ENCODE results near the gene TEAD2.
"Not testable (repeated sequence)": the region's sequence is repeated elsewhere in the genome, so short reads cannot be mapped to it uniquely, and the experiment has no call there.

The TEAD2 gene

DNA sequence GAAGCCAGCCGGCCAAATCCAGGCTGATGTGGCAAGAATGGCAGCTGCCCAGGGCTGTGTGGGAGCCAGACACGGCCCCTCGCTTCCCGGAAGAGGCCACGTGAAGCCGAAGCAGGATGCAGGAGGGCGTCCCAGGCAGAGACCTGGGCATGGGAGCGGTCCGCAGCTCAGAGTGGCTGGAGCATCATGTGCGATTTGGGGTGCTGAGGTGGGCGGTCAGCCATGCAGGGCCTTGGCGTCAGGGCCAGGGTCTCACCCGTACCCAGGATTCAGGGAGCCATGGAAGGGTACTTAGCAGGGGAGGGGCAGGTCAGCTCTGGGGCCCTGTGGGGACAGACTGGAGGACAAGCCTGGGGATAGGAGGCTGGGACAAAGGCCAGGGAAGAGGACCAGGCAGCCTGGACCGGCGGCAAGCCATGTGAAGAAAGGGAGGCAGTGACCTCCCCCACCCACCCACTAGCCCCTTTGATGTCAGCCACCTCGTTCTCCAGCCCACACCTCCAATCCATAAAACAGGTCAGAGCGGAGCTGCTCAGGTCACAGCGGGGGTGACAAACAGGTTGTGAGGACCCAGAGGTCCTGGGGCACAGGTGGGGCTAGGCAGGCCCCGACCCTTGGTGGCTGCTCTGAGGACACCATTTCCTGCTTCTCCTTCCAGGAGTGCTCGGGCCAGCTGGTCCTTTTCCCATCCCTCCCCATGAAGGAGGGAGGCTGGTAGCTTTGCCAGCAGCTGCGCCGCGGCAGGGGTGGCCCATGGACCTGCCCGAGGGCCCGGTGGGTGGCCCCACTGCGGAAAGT is 28.1 kb upstream of the TEAD2 start:
- no peak for DNase-seq
- intact Hi-C loops (cut with DNase I): loop anchor here (5.0 kb wide), 1 partner anchor 52 kb away; the partner anchor contains the start of gene SLC17A7

DNA sequence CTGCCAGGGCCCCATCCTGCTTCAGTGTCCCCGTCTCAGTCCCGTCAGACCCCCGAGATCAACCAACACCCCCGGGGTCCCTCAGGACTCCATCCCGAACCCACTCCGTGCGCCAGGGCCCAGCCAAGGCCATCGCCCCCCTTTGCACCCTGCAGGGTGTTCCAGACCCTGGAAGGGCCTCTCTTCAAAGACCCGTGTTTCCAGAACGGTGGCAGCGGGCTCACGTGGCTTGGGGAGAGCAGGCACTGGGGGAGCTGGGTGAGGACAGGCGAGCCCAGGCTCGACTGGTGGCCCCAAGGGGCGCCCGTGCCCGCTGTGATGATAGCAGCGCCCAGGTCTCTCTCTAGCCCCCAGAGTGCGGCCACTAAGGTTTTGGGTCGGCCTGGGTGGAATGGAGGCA is 27.2 kb upstream of the TEAD2 start:
- DNase-seq: no peak
- intact Hi-C loops (cut with DNase I): no loop called here

DNA sequence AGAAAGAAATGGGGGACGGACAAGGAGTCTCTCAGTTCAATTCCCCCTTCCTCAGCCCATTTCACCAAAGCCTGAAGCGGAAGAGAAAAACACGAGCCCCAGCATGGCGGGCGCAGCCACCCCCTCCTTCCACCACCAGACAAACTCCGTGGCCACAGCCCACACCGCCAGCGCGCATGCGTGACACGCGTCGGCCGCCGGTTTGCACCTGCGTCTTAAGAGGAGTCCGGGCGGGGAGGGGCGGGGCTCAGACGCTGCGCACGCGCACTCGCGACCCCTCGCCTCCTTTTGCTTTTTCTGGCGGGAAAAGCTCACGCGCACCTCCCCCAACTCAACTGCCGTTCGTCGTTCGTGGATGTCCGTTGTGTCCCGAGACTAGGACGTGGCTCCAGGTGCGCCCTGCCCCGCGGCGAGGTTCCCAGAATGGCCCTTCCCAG is 25.7 kb upstream of the TEAD2 start, which contains the start of gene KASH5:
Gene KASH5 (plus strand): TSS at position 314 of the 437 bp plus-strand sequence. CDS start 2,635 bp downstream, outside the sequence.
- intact Hi-C loops (cut with DNase I): no loop called here
- DNase-seq: peak in 35 of 42 donors; percentile 3 to 75 (median 48)

DNA sequence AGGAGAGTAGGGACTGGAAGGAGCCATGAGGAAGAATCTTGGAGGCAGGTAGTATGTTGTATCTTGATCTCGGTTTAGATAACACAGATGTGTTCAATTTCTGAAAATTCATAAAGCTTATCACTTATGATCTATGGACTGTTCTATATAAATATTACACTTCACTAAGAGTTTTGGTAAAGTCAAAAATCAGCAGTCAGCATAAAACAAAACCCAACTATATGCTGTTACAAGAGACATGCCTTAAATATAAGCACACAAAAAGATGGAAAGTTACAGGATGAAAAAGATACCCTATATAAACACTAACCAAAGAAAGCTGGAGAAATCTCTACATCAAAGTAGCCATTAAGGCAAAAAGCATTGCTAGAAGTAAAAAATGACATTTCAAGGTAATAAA is 21.4 kb upstream of the TEAD2 start:
- intact Hi-C loops (cut with DNase I): no loop called here
- no peak for DNase-seq

DNA sequence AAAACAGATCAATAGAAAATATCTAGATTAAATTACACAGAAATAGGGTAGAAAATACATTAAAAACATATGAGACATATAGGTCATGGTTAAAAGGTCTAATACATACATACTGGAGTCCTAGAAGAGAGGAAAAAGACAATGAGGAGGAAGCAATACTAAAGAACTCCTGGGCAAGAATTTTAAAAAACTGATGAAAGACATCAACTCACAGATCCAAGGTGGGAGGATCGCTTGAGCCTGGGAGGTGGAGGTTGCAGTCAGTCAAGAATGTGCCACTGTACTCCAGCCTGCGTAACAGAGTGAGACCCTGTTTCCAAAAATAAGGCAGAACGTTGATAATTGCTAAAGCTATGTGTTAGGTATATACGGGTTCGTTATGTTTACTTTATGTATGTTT is 20.4 kb upstream of the TEAD2 start:
- intact Hi-C loops (cut with DNase I): no loop called here
- no peak for DNase-seq

DNA sequence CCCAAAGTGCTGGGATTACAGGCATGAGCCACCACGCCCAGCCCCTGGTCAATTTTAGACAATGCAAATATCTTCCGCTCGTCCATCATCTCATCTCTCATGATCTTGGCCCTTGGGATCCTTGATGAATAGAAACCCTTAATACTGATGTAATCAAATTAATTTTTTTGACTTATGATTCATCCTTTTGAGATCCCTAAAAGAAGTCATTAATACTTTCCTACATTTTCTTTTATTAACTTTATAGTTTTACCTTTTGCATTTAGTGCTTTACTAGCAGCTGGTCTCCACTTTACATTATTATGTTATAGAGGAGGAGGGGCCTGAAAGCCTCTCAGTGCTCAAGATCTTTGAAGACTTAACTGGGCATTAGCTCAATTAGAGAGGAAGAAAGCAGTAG is 18.2 kb upstream of the TEAD2 start:
- DNase-seq: no peak
- intact Hi-C loops (cut with DNase I): no loop called here

DNA sequence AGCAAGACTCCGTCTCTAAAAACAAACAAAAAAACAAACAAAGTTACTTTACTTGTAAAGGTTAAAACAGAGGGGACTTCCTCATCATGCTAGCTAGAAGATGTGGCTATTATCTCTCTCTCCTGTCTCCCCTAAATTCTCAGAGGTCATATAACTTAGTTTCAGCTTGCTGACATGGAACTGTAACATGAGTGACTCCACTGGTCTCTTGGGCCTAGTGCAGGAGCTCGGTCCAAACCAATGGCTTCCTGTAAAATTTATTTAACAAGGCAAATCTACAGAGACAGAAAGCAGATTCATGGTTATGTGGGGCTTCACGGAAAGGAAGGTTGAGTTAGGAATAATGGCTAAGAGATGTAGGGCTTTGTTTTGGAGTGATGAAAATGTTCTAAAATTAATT is 16.3 kb upstream of the TEAD2 start:
- DNase-seq: no peak
- intact Hi-C loops (cut with DNase I): no loop called here

DNA sequence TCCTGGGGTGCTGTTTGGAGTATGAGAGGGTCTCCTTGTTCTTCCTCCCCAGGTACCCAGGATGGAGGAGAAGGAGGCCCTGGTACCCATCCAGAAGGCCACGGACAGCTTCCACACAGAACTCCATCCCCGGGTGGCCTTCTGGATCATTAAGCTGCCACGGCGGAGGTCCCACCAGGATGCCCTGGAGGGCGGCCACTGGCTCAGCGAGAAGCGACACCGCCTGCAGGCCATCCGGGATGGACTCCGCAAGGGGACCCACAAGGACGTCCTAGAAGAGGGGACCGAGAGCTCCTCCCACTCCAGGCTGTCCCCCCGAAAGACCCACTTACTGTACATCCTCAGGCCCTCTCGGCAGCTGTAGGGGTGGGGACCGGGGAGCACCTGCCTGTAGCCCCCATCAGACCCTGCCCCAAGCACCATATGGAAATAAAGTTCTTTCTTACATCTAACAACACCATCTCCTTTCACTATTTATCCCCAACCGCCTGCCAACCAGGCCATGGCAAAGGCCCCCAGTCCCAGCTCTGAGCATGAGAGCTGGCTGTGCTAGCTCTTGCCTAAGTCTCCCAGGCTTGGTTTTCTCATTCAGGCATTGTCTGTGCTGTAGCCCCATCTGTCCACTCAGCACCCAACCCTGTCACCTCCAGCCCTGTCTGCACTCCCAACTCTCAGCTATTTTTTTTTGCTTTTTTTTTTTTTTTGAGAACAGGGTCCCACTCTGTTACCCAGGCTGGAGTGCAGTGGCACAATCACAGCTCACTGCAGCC is 12.6 kb upstream of the TEAD2 start:
- intact Hi-C loops (cut with DNase I): no loop called here
- DNase-seq: no peak

DNA sequence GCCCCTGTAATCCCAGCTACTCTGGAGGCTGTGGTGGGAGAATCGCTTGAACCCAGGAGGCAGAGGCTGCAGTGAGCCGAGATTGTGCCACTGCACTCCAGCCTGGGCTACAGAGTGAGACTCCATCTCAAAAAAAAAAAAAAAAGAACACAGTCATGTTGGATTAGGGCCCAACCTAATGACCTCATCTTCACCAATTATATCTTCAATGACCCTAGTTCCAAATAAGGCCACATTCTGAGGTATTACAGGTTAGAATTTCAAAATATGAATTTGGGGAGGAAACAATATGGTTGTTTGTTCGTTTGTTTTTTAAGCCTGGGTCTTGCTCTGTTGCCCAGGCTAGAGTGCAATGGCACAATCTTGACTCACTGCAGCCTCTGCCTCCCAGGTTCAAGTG is 11.0 kb upstream of the TEAD2 start:
- intact Hi-C loops (cut with DNase I); DNase-seq: not testable (repeated sequence)

DNA sequence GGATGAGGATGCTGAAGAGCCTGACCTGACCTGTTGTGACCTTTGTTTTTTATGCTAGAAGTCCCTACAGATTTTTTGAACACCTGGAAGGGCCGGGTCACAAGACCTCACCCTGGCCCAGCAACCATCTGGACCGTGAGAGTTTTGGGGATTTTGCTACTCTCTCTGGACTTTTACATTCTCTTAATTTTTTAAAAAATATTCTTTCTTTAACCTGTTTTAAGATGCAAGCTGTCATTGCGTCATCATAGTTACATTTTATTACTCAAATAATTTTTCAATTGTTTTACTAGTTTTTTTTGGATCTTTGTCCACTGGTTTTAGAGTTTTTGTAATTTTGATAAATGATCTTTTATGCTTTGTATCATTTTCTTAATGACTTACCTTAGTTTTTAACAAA is 9.0 kb upstream of the TEAD2 start:
- intact Hi-C loops (cut with DNase I): no loop called here
- DNase-seq: no peak

DNA sequence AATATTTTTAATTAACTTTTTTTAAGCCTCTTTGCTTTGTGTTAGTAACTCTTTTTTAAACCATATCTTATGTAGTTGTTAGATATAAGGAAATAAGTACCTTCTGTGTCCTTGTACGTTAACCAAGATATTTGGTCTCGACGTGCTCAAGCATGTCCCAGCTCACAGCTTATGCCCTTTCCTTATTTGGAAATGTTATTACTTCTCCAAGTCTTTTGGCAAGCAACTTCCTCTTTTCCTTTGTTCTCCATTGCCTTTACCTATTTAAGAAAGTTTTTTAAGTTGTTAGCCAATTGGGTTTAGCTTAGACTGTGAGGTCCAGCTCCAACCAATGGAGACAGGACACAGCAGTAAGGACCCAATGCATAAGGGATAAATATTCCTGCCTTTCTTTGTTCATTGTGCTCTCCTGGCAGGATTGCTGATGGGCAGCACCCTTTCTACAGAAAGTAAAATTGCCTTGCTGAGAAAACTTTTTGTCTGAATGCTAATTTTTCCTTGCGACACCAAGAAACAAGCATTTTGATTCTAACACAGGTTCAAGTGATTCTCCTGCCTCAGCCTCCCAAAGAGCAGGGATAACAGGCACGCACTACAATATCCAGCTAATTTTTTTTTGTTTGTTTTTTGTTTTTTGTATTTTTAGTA is 6.6 kb upstream of the TEAD2 start:
- no peak for DNase-seq
- intact Hi-C loops (cut with DNase I): no loop called here

DNA sequence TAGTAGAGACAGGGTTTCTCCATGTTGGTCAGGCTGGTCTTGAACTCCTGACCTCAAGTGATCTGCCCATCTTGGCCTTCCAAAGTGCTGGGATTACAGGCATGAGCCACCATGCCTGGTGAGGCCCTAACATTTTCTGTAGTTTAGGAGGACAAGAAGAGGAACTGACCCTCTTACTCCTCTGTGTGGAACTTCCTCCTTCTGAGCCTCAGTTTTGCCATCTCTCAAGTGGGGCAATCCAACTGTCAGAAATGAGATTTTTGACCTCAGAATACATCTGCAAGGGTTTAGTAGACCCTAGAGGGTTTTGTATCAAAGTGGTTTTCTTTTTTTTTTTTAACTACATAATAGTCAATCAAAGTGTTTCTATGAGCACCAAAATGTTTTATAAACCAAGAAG is 3.9 kb upstream of the TEAD2 start:
- intact Hi-C loops (cut with DNase I): no loop called here
- DNase-seq: no peak

DNA sequence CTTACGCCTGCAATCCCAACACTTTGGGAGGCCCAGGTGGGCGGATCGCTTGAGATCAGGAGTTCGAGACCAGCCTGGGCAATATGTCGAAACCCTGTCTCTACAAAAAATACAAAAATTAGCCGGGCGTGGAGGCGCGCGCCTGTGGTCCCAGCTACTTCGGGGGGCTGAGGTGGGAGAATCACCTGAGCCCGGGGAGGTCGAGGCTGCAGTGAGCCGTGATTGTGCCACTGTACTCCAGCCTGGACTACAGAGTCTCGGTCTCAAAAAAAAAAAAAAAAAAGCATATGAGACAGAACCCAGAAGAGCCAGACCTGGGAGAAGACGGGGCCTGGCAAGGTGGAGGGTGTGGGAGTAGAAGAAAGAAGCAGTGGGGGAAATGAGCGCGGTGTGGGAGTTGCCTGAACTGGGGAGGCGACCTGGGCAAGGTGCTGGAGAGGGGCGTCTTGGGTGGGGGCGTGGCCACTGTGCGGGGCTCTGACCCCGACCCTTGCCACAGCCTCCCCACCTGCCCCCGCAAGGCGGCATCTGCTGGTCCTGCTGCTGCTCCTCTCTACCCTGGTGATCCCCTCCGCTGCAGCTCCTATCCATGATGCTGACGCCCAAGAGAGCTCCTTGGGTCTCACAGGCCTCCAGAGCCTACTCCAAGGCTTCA is 2.0 kb upstream of the TEAD2 start:
- intact Hi-C loops (cut with DNase I): loop anchor here (5.0 kb wide), 1 partner anchor 258 kb away; no protein-coding TSS in a partner anchor
- no peak for DNase-seq

DNA sequence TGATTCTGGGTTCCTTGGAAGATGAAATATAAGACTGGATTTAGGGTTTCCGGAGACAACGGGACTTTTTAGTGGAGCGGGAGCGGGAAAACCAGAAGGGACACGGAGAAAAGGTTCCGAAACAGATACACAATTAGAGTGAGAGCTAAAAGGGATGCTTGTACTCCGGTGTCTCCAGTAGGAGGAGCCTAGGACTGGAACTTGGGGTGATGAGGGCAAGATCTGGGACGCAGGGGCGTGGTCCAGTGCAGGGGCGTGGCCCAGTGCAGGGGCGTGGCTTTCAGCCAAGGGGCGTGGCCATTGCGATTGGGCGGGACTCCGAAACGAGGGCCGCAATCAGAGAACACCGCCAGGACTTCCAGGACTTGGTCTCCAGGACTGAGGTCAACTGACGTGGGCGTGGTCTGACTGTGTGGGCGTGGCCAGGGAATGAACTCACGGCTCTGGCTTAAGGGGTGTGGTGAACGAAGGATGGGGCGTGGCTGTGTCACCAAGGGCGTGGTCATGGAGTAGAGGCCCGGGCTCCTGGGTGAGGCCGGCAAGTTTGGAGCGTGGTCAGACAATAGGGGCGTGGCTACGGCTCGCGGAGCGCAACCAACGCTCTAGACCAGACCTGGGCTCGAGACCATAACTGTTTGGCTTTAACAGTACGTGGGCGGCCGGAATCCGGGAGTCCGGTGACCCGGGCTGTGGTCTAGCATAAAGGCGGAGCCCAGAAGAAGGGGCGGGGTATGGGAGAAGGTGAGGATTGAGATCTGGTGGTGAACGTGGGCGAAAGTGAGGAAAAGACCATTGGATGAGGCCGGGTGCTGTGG is 1.3 kb upstream of the TEAD2 start, which contains the start of gene DKKL1:
Gene DKKL1 (plus strand): TSS at position 610 of the 815 bp plus-strand sequence. CDS start 122 bp downstream, at position 732.
- intact Hi-C loops (cut with DNase I): loop anchor here (5.0 kb wide), 1 partner anchor 259 kb away; no protein-coding TSS in a partner anchor
- peak in 37 of 42 donors; percentile 8 to 74 (median 32) for DNase-seq

DNA sequence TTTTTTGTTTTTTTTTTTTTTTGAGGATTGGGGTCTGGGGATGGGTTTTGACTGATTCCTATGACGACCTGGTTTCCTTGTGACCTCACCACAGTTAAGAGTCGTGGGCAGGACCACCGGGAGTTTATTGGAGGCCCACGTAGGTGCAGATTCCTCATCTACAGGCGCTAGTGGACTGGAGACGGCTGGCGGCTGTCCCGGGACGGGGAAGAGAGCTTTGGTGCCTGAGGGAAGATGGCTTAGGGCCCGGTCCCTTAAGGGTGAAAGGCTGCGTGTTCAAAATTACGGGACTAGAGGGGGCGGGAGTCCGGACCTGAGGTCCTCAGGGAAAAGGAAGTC is 682 bp upstream of the TEAD2 start:
- intact Hi-C loops (cut with DNase I): loop anchor here (5.0 kb wide), 1 partner anchor 259 kb away; no protein-coding TSS in a partner anchor
- DNase-seq: no peak

DNA sequence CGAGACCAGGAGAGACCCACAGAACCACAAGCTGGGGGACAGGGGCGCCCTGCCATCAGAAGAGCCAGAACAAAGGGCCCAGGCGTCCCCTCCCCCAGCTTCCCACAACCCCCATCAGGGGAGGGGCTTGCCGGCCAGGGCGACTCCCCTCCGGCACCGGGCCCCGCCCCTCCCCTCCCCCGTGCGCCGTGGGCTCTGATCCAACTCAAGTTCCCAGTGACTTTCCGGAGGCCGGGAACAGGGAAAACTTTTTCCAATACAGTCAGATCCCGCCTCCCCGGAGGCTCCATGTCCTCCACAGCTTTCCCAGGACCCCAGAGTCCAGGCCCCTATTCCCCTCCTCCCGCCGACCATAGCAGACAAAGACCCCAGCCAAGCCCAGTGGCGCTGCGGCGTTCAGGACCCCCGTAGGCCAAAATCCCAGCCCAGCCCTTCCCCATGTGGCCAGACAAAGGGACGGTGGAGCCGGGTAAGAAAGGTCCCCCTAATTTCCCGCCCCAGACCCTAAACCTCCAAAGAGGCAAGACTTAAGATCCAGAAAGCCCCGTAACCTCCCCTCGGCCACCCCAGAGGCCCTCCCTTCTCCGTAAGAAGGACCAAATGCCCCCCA is 673 bp downstream of the TEAD2 start:
- intact Hi-C loops (cut with DNase I): loop anchor here (5.0 kb wide), 1 partner anchor 261 kb away; no protein-coding TSS in a partner anchor
- peak in 2 of 42 donors; percentile 19 to 26 for DNase-seq
